GM19452 (cell line): ENCODE measurements around the gene SLC19A3.
"Not testable (repeated sequence)": the region's sequence is repeated elsewhere in the genome, so short reads cannot be mapped to it uniquely, and the experiment has no call there.

Source experiments
- ATAC-seq: cut with Tn5 transposase; IDR thresholded peaks from one replicate; pipeline ENCODE4 v1.9.1; 2021; ENCODE audit not compliant: unreplicated experiment

Gene SLC19A3

GRCh38 chr2:227703961-227704360 lies 13.9 kb downstream of the SLC19A3 start:
- no peak for ATAC-seq

- ATAC-seq = no peak
Observed at GRCh38 chr2:227703280-227703732, 14.5 kb downstream of the SLC19A3 start.

- ATAC-seq = no peak
Observed at GRCh38 chr2:227701556-227701955, 16.3 kb downstream of the SLC19A3 start.

GRCh38 chr2:227696990-227697679 lies 20.7 kb downstream of the SLC19A3 start:
- no peak for ATAC-seq

- ATAC-seq = no peak
Observed at GRCh38 chr2:227687189-227687588, 30.6 kb downstream of the SLC19A3 start.

GRCh38 chr2:227684258-227684657 lies 33.6 kb downstream of the SLC19A3 start:
- no peak for ATAC-seq

GRCh38 chr2:227677928-227678327 lies 39.9 kb downstream of the SLC19A3 start:
- no peak for ATAC-seq

GRCh38 chr2:227674485-227674884 lies 43.3 kb downstream of the SLC19A3 start:
- ATAC-seq = no peak

- not testable (repeated sequence) for ATAC-seq
Observed at GRCh38 chr2:227673620-227674019, 44.2 kb downstream of the SLC19A3 start.

- no peak for ATAC-seq
Observed at GRCh38 chr2:227671170-227671905, 46.5 kb downstream of the SLC19A3 start.

GRCh38 chr2:227666631-227667170 lies 51.1 kb downstream of the SLC19A3 start, which contains the start of gene SCYGR5:
Gene SCYGR5, plus strand, starts transcription at chr2:227666804. Its CDS starts 0 bp downstream, at chr2:227666804.
- not testable (repeated sequence) for ATAC-seq

GRCh38 chr2:227665189-227665940 lies 52.5 kb downstream of the SLC19A3 start:
- no peak for ATAC-seq

- no peak for ATAC-seq
Observed at GRCh38 chr2:227661827-227662226, 56.0 kb downstream of the SLC19A3 start.

- no peak for ATAC-seq
Observed at GRCh38 chr2:227661025-227661649, 56.7 kb downstream of the SLC19A3 start.

GRCh38 chr2:227657199-227657845 lies 60.5 kb downstream of the SLC19A3 start:
- no peak for ATAC-seq

- ATAC-seq = no peak
Observed at GRCh38 chr2:227655454-227655853, 62.4 kb downstream of the SLC19A3 start.

GRCh38 chr2:227654426-227654825 lies 63.4 kb downstream of the SLC19A3 start:
- ATAC-seq = no peak

GRCh38 chr2:227653419-227653818 lies 64.4 kb downstream of the SLC19A3 start:
- no peak for ATAC-seq

- ATAC-seq = no peak
Observed at GRCh38 chr2:227643990-227644551, 73.8 kb downstream of the SLC19A3 start.

GRCh38 chr2:227642656-227643055 lies 75.2 kb downstream of the SLC19A3 start:
- no peak for ATAC-seq
